Upper lobe of left lung (tissue), 4 donors: ENCODE measurements around the gene RUNX2.

Source experiments
- CTCF ChIP-seq, 6 experiments: fragments of 450-650 bp in 4 of 6; fragments of 200-600 bp in 2 of 6; sonication (generic) in 2 of 6; IDR thresholded peaks; one replicate each; pipeline ENCODE4 v1.5.1; 2016 to 2019; ENCODE audit warnings: antibody characterized with exemption in 6 of 6
- POLR2A ChIP-seq, 4 donors: fragments of 450-650 bp; IDR thresholded peaks; one replicate each; pipeline ENCODE4 v1.5.1; 2016 to 2017; ENCODE audit warnings: antibody characterized with exemption in 4 of 4, mild to moderate bottlenecking in 2 of 4
- POLR2AphosphoS5 ChIP-seq, 2 donors: sonication (generic); formaldehyde crosslinking; IDR thresholded peaks; one replicate each; pipeline ENCODE4 v1.5.1; 2017; ENCODE audit warnings: antibody characterized with exemption in 2 of 2

- no peak for TF ChIP-seq CTCF (IDR thresholded peaks at IDR 0.05)
- TF ChIP-seq POLR2A (IDR thresholded peaks at IDR 0.05), result no peak
- no peak for TF ChIP-seq POLR2AphosphoS5 (IDR thresholded peaks at IDR 0.05)
Observed at GRCh38 chr6:45648262-45648620, 320.1 kb downstream of the RUNX2 start.
